ENCODE measurements around the gene SCN11A.
A peak's percentile ranks its signal among the peaks of the same experiment; 100 is the strongest.

The SCN11A gene

DNA sequence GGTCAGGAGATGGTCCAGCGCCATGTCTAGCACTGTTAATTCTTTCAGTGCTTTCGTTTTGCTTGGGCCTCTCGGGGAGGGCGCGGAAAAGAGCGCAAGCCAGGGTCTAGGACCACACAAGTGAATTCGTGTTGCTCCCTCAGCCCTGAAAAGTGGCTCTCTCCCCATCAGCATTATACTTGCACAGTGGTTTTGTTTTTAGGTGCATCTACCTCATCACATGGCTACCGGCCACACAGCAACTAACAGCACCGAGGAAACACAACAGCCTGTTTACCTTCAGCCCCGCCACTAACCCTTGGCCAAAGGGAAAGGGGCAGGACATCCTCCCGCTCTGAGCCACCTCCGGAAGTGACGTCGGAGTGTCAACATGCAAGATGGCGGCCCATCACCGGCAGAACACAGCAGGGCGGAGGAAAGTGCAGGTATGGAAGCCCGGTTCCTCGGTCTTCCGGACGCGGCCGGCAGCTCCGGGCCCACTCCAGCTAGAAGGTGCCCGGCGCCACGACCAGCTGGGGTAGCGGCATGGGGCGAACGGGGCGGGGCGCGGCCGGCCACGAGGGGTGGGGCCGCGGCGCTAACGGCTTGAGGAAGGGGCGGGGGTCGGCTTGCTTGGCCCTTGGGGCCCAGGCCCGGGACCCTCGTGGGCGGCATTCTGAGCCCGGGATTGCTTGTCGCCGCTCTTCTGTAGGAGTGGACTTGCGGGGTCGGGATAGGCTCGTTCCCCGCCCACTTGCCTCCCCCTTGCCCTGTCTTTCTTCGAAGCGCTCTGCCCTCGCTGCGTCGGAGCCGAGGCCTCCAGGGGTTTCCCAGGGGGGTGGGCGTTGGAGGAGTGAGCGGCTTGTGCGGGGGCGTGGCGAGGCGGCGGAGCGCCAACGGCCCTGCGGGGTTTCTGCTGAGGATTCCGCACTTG is at the start of gene SCN11A, which contains the start of gene WDR48:
SCN11A (minus strand) TSS at position 296 of the 913 bp plus-strand sequence. CDS start 101,582 bp downstream, outside the sequence.
WDR48 (plus strand) TSS at position 368 of the 913 bp plus-strand sequence; CDS start at position 378, 10 bp downstream.
- peak; percentile 85 for DNase-seq

DNA sequence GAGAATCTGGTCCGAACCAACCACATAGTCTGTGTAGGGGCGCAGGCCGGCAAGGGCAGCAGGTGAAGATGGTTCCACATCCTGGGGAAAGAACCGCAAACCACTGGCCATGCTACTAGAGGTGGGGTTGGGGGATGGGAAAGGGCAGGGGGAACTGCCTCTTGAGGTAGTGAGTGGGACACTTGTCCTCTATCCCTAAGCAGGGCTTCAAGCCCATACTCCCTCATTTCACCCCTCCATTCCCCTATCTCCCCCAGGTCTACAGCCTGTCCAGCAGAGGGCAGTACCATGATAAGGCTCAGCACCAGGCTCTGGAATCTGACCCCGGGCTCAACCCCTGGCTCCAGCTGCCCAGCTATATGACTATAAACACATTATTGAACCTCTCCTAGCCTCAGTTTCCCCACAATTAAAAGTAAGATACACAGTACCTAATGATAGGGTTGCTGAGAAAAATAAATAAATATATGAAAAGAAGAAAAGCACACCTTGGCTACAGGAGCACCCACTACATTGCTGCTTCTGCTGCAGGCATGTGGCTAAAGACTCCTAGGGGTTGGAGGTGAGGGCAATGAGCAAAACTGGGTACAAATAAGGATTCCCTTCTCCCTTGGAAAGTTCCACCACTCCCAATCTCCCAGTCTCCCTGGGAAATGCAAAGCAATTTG is 49.4 kb upstream of the SCN11A start:
- DNase-seq: peak; percentile 46

DNA sequence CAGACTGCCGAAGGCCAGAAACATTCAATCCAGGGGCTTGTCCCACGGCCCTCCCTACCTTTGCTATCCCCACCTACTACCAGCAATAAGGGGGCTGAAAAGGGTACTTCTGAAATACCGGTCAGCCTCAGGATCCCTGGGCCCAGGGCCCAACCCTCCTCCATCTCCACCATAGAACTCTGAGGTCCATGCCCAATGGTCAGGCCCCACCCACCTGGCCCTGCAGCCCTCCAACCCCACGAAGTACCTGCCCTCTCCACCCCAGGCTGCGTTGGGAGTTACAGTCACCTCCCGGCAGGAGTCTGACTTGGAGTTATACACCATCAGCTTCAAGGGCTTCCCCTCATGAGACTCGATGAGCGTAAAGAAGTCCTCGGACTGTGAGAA is 48.7 kb upstream of the SCN11A start:
- no peak for DNase-seq

DNA sequence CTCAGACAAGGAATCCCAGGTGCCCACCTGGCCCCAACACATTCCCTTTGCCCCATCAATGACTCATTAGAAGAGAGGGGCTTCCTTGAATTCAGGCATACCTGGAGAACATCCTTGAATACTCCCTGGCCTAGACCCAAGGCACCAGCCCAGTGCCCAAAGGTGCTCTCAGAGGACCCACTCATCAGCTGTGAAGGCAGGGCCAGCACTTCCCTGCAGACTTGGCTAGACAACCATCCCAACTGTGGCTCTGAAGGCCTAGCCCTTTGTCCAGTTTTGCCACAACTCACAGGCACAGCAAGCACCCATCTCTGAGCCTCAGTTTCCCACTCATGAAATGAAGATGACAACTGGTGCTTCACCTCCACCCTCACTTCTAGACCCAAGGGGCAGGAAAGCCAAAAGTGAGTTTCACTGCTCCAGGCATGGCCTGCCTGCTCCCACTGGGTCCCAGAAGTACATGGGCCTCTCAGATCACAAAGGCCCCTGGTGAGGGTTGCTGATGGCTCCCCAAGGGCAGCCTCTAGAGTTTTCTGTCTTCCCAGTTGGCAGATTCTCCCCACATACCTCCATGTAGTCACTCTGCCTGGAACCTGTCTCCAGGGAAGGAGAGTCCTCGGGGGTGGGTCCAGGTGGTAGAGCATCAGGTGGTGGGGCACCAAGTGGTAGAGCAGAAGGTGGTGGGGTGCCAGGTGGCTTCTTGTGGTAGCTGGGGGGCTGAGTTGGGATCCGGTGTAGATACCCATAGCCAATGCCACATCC is 48.2 kb upstream of the SCN11A start:
- no peak for DNase-seq

DNA sequence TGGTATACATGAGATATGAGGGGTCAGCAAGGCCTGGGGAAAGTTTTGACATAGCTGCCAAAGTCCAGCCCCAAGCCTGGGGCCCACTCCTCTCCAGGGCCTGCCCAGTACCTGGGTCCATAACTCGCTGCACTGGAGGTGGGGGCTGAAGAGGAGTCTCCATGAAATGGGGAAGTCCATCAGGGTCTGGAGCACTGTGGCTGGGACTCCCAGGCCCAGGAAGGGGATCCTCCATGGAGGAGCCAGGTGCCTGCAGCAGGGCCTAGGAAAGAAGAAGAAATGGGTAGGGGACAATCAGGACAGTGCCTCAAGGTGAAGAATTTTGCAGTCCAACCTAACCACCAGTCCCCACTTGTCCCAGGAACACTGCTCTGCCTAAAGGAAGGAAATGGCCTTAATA is 47.5 kb upstream of the SCN11A start:
- no peak for DNase-seq

DNA sequence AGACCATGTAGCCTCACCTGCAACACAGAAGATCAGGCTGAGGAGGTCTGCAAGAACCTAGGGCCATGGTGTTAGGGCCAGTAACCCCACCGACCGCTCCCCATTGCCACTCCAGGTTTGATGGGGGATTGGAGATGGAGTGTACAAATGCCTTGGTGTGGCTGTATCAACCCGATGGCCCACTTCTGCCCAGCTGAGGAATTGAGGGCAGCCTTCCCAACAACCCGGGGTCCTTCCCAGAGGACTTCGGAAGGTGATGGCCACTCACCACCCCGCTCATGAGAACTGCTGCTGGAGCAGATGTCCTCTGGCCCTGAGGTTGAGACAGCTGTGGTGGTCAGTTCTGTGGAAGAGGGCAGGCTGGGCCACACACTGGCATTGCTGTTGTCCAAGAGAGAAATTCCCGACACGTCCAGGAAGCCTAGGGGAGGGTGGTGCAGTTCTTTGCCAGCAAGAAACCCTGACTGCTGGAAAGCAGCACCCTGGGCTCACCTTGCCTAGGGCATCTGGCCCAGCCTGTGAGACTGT is 46.8 kb upstream of the SCN11A start:
- DNase-seq: no peak

DNA sequence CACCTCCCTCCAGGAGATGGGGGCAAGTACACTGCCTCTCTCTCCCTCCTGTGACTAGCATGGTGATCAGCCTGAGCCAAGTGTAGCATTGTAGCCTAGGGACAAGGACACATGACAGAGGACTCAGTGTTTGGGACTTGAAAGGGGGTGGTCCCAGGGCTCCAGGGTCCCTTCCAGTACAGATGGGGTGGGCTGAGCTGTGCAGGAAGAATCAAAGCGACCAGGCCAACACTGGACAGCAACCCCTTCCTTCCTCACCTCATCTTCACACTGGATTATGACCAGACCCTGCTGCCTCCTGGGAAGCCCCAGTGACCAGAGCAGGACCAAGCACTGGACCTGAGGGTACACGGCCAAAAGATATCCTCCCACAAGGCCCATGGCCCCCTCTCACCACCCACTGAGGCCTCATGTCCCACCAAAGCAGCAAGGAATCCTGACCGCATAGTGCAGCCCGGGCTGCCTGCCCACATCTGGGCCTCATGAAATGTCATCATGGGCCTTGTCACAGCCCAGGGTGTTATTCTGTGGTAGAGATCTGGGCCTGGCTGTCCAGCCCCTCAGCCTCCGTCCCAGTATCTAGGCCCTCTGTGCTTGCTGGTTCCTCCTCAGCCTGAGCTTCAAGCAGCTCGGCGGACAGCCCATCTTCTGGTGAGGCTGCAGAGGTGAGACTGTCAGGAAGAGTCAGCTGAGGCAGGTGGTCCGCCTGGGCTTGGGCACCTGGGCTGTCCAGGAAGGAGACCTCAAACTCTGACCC is 46.1 kb upstream of the SCN11A start:
- DNase-seq: no peak

DNA sequence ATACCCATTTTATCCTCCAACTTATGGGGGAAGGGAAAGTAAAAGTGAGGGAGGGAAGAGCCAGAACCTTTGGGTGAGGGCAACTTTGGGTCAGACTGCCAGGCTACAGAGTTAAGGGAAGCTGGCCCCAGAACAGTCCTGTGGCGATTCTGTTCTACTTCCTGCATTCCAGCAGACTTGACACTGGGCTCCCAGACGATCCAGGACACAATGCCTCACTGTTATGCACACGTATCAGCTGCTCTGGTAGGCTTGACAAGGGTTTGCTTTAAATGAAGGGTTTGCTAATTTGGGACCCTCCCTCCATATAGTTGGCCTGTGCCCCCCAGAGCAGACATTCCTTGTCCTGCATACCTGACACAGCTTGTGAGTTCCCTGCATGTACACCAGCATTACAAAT is 45.0 kb upstream of the SCN11A start:
- no peak for DNase-seq

DNA sequence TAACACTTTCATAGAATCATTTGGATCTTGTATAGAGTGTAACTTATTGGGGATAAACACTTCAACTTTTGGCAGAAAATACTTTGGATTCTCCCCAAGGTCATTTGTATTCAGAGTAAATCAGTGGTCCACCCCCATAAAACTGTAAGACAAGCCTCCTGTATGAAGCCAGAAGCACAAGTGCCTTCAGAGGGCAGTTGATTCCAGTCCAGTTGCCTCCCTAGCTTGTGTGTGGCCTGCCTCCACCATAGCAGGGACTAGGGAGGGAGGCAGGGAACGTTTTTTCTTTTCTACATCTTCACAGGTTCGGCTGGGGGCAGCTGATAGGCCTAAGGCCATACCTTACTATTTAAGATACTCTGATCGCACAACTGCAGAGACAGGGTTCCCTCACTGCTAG is 44.0 kb upstream of the SCN11A start:
- no peak for DNase-seq

DNA sequence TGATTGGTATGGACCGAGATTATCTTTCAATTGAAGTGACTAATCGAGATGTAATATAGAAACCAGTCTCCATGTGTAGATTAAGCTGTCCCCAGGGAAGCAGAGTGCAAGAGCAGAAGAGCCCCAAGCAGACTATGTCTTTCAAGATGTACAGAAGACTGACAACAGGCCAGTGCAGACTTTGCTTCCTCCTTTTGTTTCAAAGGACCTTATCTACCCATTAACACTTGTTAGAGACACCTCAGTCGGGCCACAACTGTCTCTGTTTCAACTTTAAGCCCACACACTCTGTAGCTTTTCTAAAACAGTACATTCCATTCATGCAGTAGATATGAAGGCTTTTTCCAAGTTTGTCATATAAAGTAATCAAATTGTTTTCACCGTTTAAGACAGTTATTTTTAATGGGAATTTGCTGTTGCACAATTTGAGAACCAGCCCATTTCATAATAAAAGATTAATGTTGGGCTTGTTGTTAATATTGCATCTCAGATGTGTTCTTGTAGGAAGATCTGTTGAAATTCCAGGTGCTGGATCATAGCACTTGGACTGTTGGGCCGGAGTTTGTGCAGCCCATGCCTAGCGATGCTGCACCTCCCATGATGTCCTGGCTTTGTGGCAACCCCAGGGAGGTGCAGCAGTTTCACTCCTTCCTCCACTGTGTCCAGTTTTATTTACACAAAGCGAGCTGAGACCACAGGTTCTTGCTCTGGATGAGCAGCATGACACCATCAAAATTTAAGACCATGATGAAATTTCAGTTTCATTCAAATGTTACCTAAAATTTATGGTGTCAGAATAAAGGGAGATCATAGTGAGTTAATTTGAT is 43.3 kb upstream of the SCN11A start:
- no peak for DNase-seq

DNA sequence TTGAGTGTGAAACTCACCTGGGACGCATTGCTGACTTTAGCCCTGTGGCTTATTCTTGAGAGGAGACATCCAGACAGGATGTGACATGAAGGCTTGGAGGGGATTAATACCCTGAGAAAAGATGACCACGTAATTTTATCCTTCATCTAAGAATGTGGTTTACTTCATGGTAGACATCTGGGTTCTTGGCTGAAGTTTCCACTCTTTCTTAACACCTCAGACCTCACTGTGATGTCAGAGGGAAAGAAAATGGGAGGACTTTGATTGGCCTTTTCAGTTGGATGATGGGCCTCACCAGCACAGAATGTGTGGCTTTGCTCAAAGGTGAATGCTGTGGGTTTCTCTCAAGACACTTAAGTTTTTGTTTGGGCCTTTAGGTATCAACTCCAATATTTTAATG is 39.2 kb upstream of the SCN11A start:
- DNase-seq: no peak

DNA sequence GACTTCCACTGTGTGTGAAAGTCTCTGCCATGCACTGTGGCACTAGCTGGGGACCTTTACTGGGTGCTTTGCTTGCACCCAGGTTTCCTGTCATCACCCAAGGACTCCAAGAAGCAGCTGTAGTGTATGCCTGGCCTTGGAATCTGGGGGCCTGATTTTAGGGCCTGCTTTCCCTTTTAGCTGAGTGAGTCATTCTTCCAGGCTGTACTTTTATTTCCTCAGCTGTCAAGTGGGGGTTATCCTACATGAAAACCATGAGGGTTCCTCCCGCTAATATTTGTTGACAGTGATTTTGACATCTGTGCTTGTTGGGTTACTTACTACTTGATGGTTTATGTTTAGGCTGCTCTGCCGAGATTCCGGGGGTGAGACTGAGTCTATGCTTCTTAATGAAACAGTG is 37.1 kb upstream of the SCN11A start:
- peak; percentile 20 for DNase-seq

DNA sequence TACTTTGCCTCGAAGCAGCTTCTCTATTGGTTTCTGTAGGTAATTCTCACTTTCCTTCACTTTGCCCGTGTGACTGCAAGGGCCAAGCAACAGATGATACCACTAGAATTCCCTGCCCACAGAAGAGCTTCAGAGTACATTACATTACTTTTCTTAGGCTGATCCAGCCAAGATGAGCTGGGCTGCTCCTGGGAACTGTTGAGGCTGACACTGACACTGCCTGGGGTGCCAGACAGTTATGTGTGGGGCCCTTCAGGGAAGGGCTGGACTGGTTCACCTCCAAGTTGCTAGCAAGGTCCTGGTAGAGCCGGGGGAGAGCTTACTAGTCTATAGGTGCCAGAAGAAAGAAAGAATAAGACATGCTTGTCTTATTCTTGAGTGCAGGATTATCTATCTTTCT is 36.7 kb upstream of the SCN11A start:
- DNase-seq: no peak

DNA sequence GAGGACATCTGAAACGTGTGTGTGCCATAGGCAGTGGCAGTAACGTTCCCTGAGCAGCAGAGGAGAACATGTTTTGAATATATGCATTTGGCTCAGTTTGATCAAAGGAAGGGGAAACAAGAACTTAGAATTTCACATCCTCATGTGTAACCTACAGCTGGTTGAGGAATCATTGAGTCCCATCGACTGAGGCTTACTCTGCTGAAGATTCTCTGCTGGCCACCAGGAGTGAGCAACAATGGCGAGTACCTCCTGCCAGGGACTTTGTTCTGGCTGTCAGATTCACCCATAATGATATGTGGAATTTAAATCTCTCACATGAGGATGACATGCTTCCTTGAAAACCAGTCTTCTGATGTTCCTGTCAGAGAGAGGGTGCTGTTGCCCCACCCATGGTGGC is 34.4 kb upstream of the SCN11A start:
- DNase-seq: no peak

DNA sequence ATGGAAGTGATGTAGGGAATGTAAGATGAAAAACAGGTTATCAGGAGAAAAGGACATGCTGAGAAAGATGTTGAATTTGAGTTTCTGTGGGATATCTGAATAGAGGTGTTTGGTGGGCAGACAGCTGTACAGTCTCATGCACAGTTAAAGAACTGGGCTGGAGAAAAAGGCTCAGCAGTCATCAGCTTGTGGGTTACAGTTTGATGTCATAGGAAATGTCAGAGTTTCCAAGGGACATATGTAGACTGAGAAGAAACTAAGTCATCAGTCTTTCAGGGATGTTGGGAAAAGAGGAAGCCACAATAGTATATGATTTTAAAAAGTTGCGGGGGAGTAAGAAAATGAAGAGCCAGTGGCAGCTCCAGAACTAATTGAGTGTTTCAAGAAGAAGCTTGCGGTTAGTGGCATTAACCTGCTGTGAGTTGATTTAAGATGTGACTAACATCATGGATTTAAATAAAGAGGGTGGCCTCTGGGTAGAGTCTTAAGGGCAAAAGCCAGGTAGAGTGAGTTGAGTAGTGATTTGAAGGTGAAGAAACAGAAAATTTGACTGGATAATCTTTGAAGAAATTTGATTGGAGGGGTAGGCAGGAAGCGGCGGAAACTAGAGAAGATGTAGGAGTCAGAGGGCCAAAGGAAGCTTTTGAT is 31.0 kb upstream of the SCN11A start:
- DNase-seq: no peak

DNA sequence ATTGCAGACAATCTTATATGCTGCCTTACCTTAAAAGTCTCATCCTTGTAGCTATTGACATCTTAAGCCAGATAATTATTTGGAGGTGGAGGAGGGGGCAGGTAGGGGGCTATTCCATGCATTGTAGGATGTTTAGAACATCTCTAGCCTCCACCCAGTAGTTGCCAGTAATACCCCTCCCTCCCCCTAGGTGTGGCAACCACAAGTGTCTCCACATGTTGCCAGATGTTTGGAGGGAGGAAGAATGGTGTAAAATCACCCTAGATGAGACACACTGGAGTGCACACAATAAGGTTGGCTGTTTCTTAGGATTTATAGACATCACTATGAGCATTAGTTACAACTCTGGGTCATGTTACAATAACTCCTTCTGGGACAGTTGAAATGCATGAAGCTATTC is 28.3 kb upstream of the SCN11A start:
- DNase-seq: no peak

DNA sequence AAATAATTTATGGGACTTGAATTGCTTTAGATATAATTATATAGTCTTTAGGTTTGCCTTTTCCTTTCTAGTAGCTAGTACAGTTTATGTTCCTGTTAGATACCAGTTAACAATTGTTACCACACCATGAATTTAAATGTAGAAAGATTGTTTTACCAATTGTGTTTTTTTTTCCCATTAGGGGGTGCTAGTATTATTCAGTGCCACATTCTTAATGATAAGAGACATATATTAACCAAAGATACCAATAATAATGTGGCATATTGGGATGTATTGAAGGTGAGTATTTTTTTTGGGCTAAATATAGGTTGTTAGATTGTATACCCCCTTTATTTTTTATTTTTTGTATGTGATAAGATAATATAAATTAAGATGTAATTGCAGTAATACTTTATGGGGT is 27.8 kb upstream of the SCN11A start:
- no peak for DNase-seq

DNA sequence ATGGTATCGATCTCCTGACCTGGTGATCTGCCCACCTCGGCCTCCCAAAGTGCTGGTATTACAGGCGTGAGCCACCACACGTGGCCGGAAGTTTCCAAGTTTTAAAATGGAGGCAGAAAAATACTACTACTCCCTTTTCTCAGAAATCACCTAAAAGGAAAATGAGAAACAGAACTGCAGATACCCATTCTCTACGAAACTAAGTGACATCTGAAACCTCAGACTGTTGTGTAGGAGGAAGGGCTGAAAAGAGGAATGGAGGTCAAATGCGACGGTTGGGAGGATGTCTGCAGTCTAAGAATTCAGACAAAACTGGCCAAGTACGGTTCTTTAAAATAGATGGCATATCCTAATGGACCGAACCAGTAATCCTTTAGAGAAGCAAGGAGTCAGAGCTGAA is 24.2 kb upstream of the SCN11A start:
- no peak for DNase-seq

DNA sequence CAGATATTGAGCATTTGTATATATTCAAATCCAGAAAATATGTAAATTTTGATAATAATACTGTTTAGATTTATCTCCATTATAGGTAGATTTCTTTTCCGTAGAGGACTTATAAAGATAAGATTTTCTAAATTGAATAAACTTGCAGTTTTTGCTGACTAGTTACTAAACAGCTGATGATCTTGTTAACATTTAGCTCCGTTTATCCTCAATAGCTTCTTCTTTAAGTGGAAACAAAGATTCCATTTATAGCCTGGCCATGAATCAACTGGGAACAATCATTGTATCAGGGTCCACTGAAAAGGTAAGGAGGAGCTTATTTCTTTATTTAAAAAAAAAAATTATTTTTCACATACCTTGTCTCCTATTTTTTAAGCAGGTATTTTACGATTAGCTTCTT is 16.8 kb upstream of the SCN11A start:
- no peak for DNase-seq

DNA sequence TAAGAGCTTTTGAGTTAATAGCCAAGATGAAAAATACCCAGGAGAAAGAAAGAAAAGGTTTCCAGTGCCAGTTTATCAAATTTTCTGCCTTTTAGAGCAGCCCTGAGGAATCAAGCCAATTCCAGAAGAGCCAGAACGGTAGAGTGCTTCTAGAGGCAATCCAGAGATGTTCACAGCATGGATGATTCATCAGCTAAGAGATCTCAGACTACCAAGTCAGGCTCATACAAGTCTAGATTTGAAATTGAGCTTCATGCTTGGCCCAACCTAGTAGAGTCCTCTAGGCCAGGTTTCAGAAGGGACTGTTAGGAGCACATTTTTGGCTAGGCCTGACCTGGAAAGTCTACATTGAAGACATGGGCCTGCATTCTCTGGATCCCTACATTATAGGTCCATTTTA is 15.5 kb upstream of the SCN11A start:
- no peak for DNase-seq

DNA sequence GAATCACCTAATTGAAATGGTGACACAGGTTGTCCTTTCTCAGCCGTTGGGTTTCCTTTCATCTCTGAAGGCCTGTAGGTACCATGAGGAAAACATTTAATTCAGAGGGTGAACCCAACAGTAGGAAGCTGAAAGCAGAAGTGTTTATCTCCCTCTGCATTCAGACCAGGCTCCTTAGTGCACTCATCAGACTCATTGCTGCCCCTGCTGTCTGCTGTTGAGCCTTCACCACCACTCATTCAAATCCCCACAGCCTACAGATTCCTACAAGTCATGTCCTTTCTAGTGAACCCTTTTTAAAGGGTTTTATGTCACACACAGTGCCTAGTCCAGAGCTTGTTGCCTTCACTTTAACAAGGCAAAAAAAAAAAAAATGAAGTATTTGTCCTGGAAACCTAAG is 13.5 kb upstream of the SCN11A start:
- peak; percentile 31 for DNase-seq
